Bronchial epithelial cell (primary cell): ENCODE results near the gene LIPT2. TPM values are rescaled to one million over a fixed set of nuclear protein-coding genes. Genes with fewer than 3 reads are reported as not detected.

Source experiments
- DNase-seq: peaks from one replicate; pipeline ENCODE4 v3.0.0-alpha.2; 2010; ENCODE audit warnings: low read depth
- FAIRE-seq: peaks from 2 replicates; lab custom pipeline; 2011; peaks lifted over from hg19 to GRCh38; lab: Jason Lieb, UNC
- H3K27me3 ChIP-seq: 2 replicates; pipeline ENCODE4 v1.5.1; 2011; ENCODE audit warnings: low read length; ENCODE audit not compliant: control insufficient read depth, insufficient read depth
- H3K36me3 ChIP-seq: 2 replicates; pipeline ENCODE4 v1.5.1; 2011; ENCODE audit warnings: low read length; ENCODE audit not compliant: control insufficient read depth, insufficient read depth
- H3K4me3 ChIP-seq: 2 replicates; pipeline ENCODE4 v1.5.1; 2011; ENCODE audit warnings: mild to moderate bottlenecking, low read depth, low read length, control low read depth
- total RNA-seq: library from RNA; depleted of rRNA; stranded (reverse); fragments of >200 nt; gene quantifications from 2 replicates; pipeline ENCODE4 v1.2.1, GENCODE V29; 2014
- TF ChIP-seq, protein P1 (sequence below): IDR thresholded peaks from 2 replicates; pipeline ENCODE4 v1.5.1; 2011; ENCODE audit warnings: mild to moderate bottlenecking, moderate library complexity, low read length, control low read depth, inconsistent platforms; ENCODE audit not compliant: insufficient read depth, severe bottlenecking

Gene LIPT2
- total RNA-seq, 1 donor from 2014 or later: 2.6 TPM

DNA sequence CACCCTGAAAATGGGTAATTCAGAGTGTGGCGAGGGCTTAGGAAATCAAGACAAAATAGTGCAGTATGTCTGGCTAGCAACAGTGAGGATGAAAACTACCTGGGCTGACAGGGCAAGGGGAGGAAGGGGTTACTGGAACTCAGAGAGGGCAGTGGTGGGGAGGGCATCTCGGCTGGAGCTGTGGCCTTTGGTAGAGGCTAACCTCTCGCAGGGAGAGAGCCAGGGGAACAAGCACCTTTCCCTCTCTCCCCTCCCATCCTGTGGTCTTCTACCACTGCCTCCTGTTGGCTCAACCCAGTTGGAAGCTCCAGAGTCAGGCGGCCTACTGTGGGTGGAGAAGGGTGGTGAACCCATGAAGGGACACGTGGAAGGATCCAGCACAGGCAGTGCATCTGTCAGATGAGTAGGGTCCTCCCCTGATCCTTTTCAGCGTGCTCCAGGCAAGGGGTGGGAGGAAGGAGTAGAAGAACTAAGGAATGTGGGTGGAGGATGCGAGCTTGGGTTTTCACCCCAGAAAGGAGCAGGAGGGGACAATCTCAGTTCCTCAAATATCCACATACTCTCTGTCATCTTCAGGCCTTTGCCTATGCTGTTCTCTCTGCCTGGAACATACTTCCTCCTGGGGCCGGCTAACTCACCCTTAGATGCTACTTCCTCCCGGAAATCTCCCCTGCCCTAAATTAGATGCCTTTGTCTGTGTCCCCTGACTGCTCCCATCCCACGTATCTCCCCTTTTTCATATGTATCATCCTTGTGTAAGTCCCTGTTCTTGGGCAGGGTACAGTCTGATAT, 19.9 kb downstream of the LIPT2 start:
- DNase-seq (no peak), FAIRE-seq (peak; percentile 55)
- Histone ChIP-seq H3K36me3 (no peaks in the 10 kb centered on the region), H3K27me3 (peaks cover 4% of the 10 kb centered on the region), H3K4me3 (no peak overlapping the region)
- TF ChIP-seq, protein P1, sequence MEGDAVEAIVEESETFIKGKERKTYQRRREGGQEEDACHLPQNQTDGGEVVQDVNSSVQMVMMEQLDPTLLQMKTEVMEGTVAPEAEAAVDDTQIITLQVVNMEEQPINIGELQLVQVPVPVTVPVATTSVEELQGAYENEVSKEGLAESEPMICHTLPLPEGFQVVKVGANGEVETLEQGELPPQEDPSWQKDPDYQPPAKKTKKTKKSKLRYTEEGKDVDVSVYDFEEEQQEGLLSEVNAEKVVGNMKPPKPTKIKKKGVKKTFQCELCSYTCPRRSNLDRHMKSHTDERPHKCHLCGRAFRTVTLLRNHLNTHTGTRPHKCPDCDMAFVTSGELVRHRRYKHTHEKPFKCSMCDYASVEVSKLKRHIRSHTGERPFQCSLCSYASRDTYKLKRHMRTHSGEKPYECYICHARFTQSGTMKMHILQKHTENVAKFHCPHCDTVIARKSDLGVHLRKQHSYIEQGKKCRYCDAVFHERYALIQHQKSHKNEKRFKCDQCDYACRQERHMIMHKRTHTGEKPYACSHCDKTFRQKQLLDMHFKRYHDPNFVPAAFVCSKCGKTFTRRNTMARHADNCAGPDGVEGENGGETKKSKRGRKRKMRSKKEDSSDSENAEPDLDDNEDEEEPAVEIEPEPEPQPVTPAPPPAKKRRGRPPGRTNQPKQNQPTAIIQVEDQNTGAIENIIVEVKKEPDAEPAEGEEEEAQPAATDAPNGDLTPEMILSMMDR: no peak

DNA sequence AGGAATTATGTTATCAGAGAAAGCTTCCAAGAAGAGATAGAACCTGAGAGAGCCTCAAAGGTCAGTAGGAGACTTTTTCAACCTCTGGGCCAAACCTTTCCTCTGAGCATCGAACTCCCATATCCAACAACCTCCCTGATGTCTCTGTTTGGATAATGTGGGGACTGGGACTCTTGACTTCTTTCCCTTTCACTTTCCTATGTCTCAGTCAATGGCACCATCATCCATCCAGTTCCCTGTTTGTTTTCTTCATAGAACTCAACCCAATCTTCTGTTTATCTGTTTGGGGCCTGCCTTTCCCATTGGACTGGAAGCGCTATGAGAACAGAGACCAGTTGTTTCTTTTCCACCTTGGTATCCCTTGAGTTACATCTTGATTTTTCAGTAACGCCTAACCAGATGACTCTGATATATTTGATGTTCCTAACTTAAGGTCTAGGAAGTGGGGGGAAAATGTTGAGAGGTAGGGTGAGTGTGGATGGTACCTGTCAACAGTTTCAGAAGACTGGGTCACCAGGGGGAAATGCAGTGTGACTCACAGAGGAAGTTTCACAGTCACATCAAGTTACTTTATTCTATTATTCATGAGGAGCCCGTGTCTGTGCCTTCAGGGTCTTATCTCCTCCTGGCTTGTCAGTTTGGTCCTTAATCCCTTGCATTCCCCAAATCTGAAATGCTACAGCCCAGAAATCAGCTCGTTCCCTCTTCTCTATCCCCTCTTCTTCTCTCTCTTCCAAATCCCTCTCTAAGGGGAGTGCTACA, 21.7 kb downstream of the LIPT2 start:
- FAIRE-seq (no peak), DNase-seq (peak; percentile 37)
- Histone ChIP-seq H3K27me3 (peaks cover 11% of the 10 kb centered on the region), H3K4me3 (no peak overlapping the region), H3K36me3 (no peaks in the 10 kb centered on the region)
- TF ChIP-seq, protein P1: no peak

DNA sequence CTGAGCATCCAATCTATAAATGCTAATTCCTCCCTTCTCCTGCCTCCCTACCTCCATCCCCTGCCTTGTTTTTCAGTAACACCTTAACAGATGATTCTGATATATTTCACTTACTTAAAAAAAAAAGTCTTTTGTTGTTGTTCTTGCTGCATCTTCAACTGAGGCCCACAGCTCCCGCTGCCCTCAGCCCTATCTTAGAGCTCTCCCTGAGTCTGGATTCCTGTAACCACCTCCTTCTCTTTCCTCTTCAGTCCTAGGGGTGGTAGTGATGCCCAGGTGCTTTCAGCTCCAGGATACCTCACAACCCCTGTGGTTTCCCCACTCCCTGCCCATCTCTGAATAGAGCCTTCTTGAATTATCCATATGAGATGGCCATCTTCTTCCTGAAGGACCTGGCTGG, 22.5 kb downstream of the LIPT2 start:
- Histone ChIP-seq H3K27me3 (peaks cover 13% of the 10 kb centered on the region), H3K4me3 (no peak overlapping the region), H3K36me3 (no peaks in the 10 kb centered on the region)
- TF ChIP-seq, protein P1: no peak
- DNase-seq (no peak), FAIRE-seq (no peak)

DNA sequence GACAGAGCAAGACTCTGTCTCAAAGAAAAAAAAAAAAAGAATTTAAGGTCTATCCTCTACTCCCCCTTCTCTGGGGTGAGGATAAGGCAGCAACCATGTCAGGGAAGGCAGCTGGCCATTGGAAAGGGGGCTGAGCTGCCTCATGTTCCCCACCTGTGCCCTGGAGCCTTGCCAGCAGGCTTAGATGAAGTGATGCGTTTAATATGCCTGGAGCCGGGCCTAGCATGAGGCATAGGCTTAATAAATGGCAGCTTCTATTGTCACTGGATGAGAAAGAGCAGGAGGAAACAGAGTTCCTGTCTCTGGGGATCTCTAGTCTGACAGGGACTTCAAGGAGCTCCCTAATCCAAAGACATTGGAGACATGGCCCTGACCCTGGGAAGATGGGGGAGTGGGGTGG, 23.0 kb downstream of the LIPT2 start:
- FAIRE-seq (no peak), DNase-seq (no peak)
- Histone ChIP-seq H3K27me3 (peaks cover 13% of the 10 kb centered on the region), H3K36me3 (no peaks in the 10 kb centered on the region), H3K4me3 (no peak overlapping the region)
- TF ChIP-seq, protein P1: no peak

DNA sequence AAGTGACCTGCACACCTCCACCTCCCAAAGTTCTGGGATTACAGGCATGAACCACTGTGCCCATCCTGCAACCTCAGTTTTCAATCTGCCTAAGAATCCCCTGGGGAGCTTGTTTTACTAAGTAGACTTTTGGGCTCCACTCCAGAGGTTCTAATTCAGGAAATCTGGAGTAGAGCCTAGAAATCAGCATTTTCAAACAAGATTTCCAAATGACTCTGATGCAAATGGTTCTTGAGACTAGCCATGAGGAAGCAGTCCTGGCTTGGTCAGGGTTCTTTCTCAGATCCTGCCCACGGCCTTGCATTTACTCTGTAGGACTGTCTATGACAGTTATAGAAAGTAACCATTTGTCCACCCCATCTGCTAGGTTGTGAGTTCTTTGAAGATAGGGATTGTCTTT, 24.6 kb downstream of the LIPT2 start:
- no peak for FAIRE-seq
- TF ChIP-seq, protein P1: no peak
- Histone ChIP-seq H3K27me3 (peaks cover 18% of the 10 kb centered on the region), H3K36me3 (no peaks in the 10 kb centered on the region), H3K4me3 (no peak overlapping the region)
- DNase-seq: no peak
